HUES6 (cell line): ENCODE results near the gene PHLDA3.

Experiments
- H3K27ac ChIP-seq: 2 replicates; pipeline ENCODE4 v1.7.0; 2013; ENCODE audit warnings: low read depth, mild to moderate bottlenecking, low read length, inconsistent platforms
- H3K27me3 ChIP-seq: 2 replicates; pipeline ENCODE4 v1.6.1; 2013; ENCODE audit warnings: low read length; ENCODE audit not compliant: control insufficient read depth, insufficient read depth
- H3K36me3 ChIP-seq: 2 replicates; pipeline ENCODE4 v1.6.1; 2013; ENCODE audit warnings: low read length; ENCODE audit not compliant: control insufficient read depth, insufficient read depth
- H3K4me1 ChIP-seq: 2 replicates; pipeline ENCODE4 v1.6.1; 2013; ENCODE audit warnings: low read length; ENCODE audit not compliant: control insufficient read depth, insufficient read depth
- H3K4me3 ChIP-seq: 2 replicates; pipeline ENCODE4 v1.5.1; 2013; ENCODE audit warnings: low read depth, low read length
- H3K9ac ChIP-seq: one replicate; pipeline ENCODE4 v1.6.1; 2013; ENCODE audit warnings: mild to moderate bottlenecking, low read length
- H3K9me3 ChIP-seq: 2 replicates; pipeline ENCODE4 v1.6.1; 2013; ENCODE audit warnings: low read depth, low read length; ENCODE audit not compliant: control insufficient read depth, insufficient read depth

The PHLDA3 gene

GRCh38 chr1:201510734-201511133, 41.7 kb upstream of the PHLDA3 start:
- Histone ChIP-seq H3K9ac (no peak overlapping the region), H3K4me1 (peaks cover 29% of the 10 kb centered on the region), H3K36me3 (no peaks in the 10 kb centered on the region), H3K9me3 (no peaks in the 10 kb centered on the region), H3K27me3 (peaks cover 19% of the 10 kb centered on the region), H3K27ac (no peak overlapping the region), H3K4me3 (no peak overlapping the region)

- H3K27ac ChIP-seq: no peak overlapping the region
- H3K4me1 ChIP-seq: peaks cover 37% of the 10 kb centered on the region
Measured at GRCh38 chr1:201509601-201510374, 40.8 kb upstream of the PHLDA3 start.

GRCh38 chr1:201508809-201509208, 39.8 kb upstream of the PHLDA3 start:
- Histone ChIP-seq H3K27me3 (peaks cover 19% of the 10 kb centered on the region), H3K4me3 (no peak overlapping the region), H3K36me3 (no peaks in the 10 kb centered on the region), H3K9me3 (no peaks in the 10 kb centered on the region), H3K27ac (no peak overlapping the region), H3K9ac (no peak overlapping the region), H3K4me1 (peaks cover 45% of the 10 kb centered on the region)

More at GRCh38 chr1:201509601-201510374, 40.8 kb upstream of the PHLDA3 start:
- no peak overlapping the region for H3K4me3 ChIP-seq
- no peaks in the 10 kb centered on the region for H3K36me3 ChIP-seq
- no peaks in the 10 kb centered on the region for H3K9me3 ChIP-seq
- H3K9ac ChIP-seq: no peak overlapping the region
- H3K27me3 ChIP-seq: peaks cover 19% of the 10 kb centered on the region

GRCh38 chr1:201507360-201507675, 38.3 kb upstream of the PHLDA3 start:
- Histone ChIP-seq H3K4me3 (peak overlapping the region; percentile 60), H3K4me1 (peaks cover 51% of the 10 kb centered on the region), H3K27ac (no peak overlapping the region), H3K27me3 (peaks cover 19% of the 10 kb centered on the region), H3K9ac (peak overlapping the region; percentile 55), H3K36me3 (no peaks in the 10 kb centered on the region), H3K9me3 (no peaks in the 10 kb centered on the region)

GRCh38 chr1:201506557-201507359, 37.8 kb upstream of the PHLDA3 start, which contains the start of gene CSRP1:
Gene CSRP1, minus strand, starts transcription at chr1:201507123. Its CDS starts 10,820 bp downstream, at chr1:201496303.
- Histone ChIP-seq H3K36me3 (no peaks in the 10 kb centered on the region), H3K4me3 (peak within 1 kb of the TSS; percentile 60), H3K27me3 (peaks cover 19% of the 10 kb centered on the region), H3K4me1 (peaks cover 49% of the 10 kb centered on the region), H3K27ac (no peak within 1 kb of the TSS), H3K9me3 (no peaks in the 10 kb centered on the region), H3K9ac (peak within 1 kb of the TSS; percentile 78)

- no peaks in the 10 kb centered on the region for H3K36me3 ChIP-seq
- H3K27ac ChIP-seq: no peak overlapping the region
- H3K9me3 ChIP-seq: no peaks in the 10 kb centered on the region
- peaks cover 19% of the 10 kb centered on the region for H3K27me3 ChIP-seq
- peak overlapping the region; percentile 78 for H3K9ac ChIP-seq
- peak overlapping the region; percentile 60 for H3K4me3 ChIP-seq
- H3K4me1 ChIP-seq: peaks cover 50% of the 10 kb centered on the region
Measured at GRCh38 chr1:201506092-201506491, 37.1 kb upstream of the PHLDA3 start.

- no peak overlapping the region for H3K27ac ChIP-seq
- H3K9me3 ChIP-seq: no peaks in the 10 kb centered on the region
- peak overlapping the region; percentile 78 for H3K9ac ChIP-seq
- peaks cover 56% of the 10 kb centered on the region for H3K4me1 ChIP-seq
- H3K27me3 ChIP-seq: peaks cover 19% of the 10 kb centered on the region
- H3K4me3 ChIP-seq: peak overlapping the region; percentile 60; the same call in 1 of the 2 replicates
- no peaks in the 10 kb centered on the region for H3K36me3 ChIP-seq
Measured at GRCh38 chr1:201505503-201505890, 36.5 kb upstream of the PHLDA3 start.

- peaks cover 19% of the 10 kb centered on the region for H3K27me3 ChIP-seq
- H3K36me3 ChIP-seq: no peaks in the 10 kb centered on the region
- peak overlapping the region; percentile 78 for H3K9ac ChIP-seq
- H3K9me3 ChIP-seq: no peaks in the 10 kb centered on the region
- H3K27ac ChIP-seq: no peak overlapping the region
- H3K4me3 ChIP-seq: peak overlapping the region; percentile 60; the same call in 1 of the 2 replicates
- peaks cover 61% of the 10 kb centered on the region for H3K4me1 ChIP-seq
Measured at GRCh38 chr1:201504799-201505502, 36.0 kb upstream of the PHLDA3 start.

GRCh38 chr1:201504179-201504631, 35.2 kb upstream of the PHLDA3 start:
- no peak overlapping the region; the same call in 1 of the 2 replicates for H3K4me3 ChIP-seq
- H3K4me1 ChIP-seq: peaks cover 64% of the 10 kb centered on the region
- H3K9me3 ChIP-seq: no peaks in the 10 kb centered on the region
- H3K27ac ChIP-seq: peak overlapping the region; percentile 78; the same call in 1 of the 2 replicates
- no peaks in the 10 kb centered on the region for H3K36me3 ChIP-seq
- H3K27me3 ChIP-seq: peaks cover 19% of the 10 kb centered on the region
- H3K9ac ChIP-seq: peak overlapping the region; percentile 76

GRCh38 chr1:201503397-201504176, 34.6 kb upstream of the PHLDA3 start:
- H3K4me3 ChIP-seq: no peak overlapping the region; the same call in 1 of the 2 replicates
- H3K9ac ChIP-seq: peak overlapping the region; percentile 76
- peaks cover 19% of the 10 kb centered on the region for H3K27me3 ChIP-seq
- peak overlapping the region; percentile 78; the same call in 1 of the 2 replicates for H3K27ac ChIP-seq
- no peaks in the 10 kb centered on the region for H3K36me3 ChIP-seq
- H3K4me1 ChIP-seq: peaks cover 64% of the 10 kb centered on the region
- no peaks in the 10 kb centered on the region for H3K9me3 ChIP-seq
